Skeletal muscle tissue (tissue), 4 donors: Measurements from ENCODE around the gene GET3. TPM values are rescaled to one million over a fixed set of nuclear protein-coding genes. Genes with fewer than 3 reads are reported as not detected.
A peak's percentile ranks its signal among the peaks of the same experiment; 100 is the strongest.
"Not testable (repeated sequence)": the region's sequence is repeated elsewhere in the genome, so short reads cannot be mapped to it uniquely, and the experiment has no call there.

Experiments
- H3K27ac ChIP-seq: one replicate; pipeline ENCODE4 v1.7.0; 2013; ENCODE audit warnings: mild to moderate bottlenecking, low read depth, low read length, inconsistent platforms
- H3K27me3 ChIP-seq, 3 donors: one replicate each; pipeline ENCODE4 v1.7.0; 2013; ENCODE audit warnings: low read length in 3 of 3; ENCODE audit not compliant: control insufficient read depth in 3 of 3, insufficient read depth in 3 of 3
- H3K36me3 ChIP-seq, 3 donors: one replicate each; pipeline ENCODE4 v1.7.0; 2013; ENCODE audit warnings: low read length in 3 of 3; ENCODE audit not compliant: control insufficient read depth in 3 of 3, insufficient read depth in 3 of 3
- H3K4me1 ChIP-seq, 3 donors: one replicate each; pipeline ENCODE4 v1.7.0; 2013; ENCODE audit warnings: low read length in 3 of 3, mild to moderate bottlenecking in 3 of 3; ENCODE audit not compliant: control insufficient read depth in 3 of 3, insufficient read depth in 3 of 3
- H3K4me3 ChIP-seq, 3 donors: one replicate each; pipeline ENCODE4 v1.7.0; 2013; ENCODE audit warnings: low read length in 3 of 3
- H3K9ac ChIP-seq, 3 donors: one replicate each; pipeline ENCODE4 v1.7.0; 2013; ENCODE audit warnings: low read length in 3 of 3, mild to moderate bottlenecking in 3 of 3, moderate library complexity in 2 of 3, low read depth in 1 of 3
- H3K9me3 ChIP-seq, 3 donors: one replicate each; pipeline ENCODE4 v1.7.0; 2013; ENCODE audit warnings: low read length in 3 of 3; ENCODE audit not compliant: control insufficient read depth in 3 of 3
- total RNA-seq: library from RNA; depleted of rRNA; stranded (reverse); fragments of >200 nt; gene quantifications from one replicate; pipeline ENCODE4 v1.2.3, GENCODE V29; 2014
- donor health status: Osteomylitis.

Gene GET3
- total RNA-seq, 1 donor from 2014 or later, result 53.8 TPM

DNA sequence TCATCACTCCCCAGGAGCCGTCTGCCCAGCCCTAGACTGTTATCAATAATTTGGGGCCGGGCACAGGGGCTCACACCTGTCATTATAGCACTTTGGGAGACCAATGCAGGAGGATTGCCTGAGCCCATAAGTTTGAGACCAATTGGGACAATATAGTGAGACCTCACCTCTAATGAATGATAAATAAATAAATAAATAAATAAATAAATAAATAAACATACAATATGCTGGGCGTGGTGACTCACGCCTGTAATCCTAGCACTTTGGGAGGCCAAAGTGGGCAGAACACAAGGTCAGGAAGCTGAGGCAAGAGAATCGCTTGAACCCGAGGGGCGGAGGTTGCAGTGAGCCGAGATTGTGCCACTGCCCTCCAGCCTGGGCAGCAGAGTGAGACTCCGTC lies 24.0 kb upstream of the GET3 start:
- H3K4me3 ChIP-seq, H3K27me3 ChIP-seq, H3K4me1 ChIP-seq, H3K9me3 ChIP-seq, H3K27ac ChIP-seq, H3K9ac ChIP-seq: not testable (repeated sequence)
- peaks cover 57 to 61% (median 60%) of the 10 kb centered on the region in 3 donors for H3K36me3 ChIP-seq

DNA sequence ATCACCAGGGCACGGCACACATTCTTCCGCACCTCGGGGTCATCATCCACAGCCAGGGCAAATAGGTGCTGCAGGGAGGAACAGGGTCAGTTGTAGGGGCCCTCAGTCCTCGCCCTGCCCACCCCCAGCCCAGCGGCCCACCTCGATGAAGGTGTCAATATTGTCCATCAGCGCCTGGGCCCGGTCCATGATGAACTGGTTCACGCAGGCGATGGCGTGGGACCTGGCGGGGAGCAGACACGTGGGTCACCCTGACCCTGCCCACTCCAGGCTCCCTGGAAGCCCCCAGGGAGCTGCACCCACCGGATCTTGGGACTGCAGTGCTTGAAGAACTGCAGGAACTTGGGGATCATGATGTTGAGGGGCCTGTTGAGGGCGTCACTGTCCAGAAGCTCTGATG lies 22.2 kb upstream of the GET3 start:
- Histone ChIP-seq H3K4me1 (peaks cover 0 to 14% (median 4%) of the 10 kb centered on the region in 3 donors), H3K27me3 (no peaks in the 10 kb centered on the region), H3K4me3 (no peak overlapping the region), H3K36me3 (peaks cover 55 to 61% (median 56%) of the 10 kb centered on the region in 3 donors), H3K9me3 (no peaks in the 10 kb centered on the region), H3K27ac (no peak overlapping the region), H3K9ac (no peak overlapping the region)

DNA sequence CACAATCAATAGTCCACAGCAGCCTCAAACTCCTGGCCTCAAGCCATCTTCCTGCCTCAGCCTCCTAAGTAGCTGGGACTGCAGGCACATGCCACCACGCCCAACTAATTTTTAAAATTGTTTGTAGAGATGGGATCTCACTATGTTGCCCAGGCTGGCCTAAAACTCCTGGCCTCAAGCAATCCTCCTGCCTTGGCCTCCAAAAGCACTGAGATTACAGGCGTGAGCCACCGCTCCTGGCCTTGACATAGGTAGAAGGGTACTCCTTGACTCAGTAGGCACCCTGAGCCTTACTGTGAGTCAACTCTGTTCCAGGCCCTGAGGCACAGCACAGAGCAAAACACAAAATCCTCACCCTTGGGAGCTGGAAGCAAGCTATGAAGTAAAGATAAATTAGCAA lies 21.4 kb upstream of the GET3 start:
- H3K9me3 ChIP-seq, result no peaks in the 10 kb centered on the region
- no peak overlapping the region for H3K4me3 ChIP-seq
- no peak overlapping the region for H3K27ac ChIP-seq
- peaks cover 49 to 56% (median 50%) of the 10 kb centered on the region in 3 donors for H3K36me3 ChIP-seq
- H3K9ac ChIP-seq, result no peak overlapping the region
- no peaks in the 10 kb centered on the region for H3K27me3 ChIP-seq
- peaks cover 8 to 22% (median 12%) of the 10 kb centered on the region in 3 donors for H3K4me1 ChIP-seq

DNA sequence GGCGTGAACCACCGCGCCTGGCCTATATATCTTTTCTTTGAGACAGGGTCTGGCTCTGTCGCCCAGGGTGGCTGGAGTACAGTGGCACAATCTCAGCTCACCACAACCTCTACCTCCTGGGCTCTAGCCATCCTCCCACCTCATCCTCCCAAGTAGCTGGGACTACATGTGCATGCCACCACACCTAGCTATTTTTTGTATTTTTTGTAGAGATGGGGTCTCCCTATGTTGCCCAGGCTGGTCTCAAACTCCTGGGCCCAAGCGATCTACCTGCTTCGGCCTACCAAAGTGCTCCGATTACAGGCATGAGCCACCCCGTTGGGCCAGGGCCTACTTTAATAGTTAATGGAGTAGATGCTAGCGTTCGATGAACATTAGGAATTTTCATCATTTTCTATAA lies 17.0 kb upstream of the GET3 start:
- peak overlapping the region; percentile 89 for H3K27ac ChIP-seq
- H3K4me1 ChIP-seq, result peaks cover 30 to 38% (median 34%) of the 10 kb centered on the region in 3 donors
- H3K27me3 ChIP-seq, result no peaks in the 10 kb centered on the region
- H3K9me3 ChIP-seq, result no peaks in the 10 kb centered on the region
- peak overlapping the region; percentile 70 to 94 (median 80) for H3K9ac ChIP-seq
- peaks cover 19 to 21% (median 20%) of the 10 kb centered on the region in 3 donors for H3K36me3 ChIP-seq
- peak overlapping the region in 2 of 3 donors; percentile 70 to 73 for H3K4me3 ChIP-seq

DNA sequence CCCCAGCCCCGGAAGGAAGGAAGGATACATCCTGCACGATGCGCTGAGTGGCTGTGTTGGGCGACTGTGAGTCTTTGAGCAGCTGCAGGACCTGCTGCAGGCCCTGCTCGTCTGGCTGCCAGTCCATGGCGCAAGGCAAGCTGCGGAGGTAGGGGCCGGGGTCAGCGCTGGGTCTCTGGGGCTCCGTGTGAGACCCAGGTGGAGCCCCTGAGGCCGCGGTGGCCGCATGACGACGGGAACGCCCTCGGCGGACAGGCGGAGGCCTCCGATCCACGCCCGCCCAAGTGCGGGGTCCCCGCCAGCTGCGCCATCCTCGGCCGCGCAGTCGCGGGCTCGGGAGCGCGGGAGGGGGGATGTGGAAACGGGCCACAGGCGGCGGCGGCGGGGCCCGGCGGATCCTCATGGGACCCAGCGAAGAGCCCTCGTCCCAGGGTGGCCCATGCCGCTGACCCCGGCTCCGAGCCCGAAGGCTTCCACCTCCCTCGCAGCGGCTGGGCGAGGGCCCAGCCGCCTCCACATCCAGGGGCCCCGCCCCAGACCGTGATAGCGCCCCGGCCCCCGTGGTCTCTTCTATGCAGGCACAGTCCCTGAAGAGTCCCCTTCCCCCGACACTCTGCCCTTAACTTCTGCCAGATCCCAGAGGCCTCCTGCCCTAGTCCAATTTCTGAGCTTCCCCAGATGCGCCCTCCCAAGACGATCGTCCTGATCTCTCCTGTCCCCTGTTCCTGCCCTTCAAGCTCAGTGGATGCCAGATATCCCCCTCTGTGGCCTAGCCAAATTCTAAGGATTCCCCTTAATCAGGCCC lies 16.2 kb upstream of the GET3 start:
- Histone ChIP-seq H3K4me1 (peaks cover 30 to 38% (median 34%) of the 10 kb centered on the region in 3 donors), H3K4me3 (peak overlapping the region; percentile 73 to 87 (median 85))

DNA sequence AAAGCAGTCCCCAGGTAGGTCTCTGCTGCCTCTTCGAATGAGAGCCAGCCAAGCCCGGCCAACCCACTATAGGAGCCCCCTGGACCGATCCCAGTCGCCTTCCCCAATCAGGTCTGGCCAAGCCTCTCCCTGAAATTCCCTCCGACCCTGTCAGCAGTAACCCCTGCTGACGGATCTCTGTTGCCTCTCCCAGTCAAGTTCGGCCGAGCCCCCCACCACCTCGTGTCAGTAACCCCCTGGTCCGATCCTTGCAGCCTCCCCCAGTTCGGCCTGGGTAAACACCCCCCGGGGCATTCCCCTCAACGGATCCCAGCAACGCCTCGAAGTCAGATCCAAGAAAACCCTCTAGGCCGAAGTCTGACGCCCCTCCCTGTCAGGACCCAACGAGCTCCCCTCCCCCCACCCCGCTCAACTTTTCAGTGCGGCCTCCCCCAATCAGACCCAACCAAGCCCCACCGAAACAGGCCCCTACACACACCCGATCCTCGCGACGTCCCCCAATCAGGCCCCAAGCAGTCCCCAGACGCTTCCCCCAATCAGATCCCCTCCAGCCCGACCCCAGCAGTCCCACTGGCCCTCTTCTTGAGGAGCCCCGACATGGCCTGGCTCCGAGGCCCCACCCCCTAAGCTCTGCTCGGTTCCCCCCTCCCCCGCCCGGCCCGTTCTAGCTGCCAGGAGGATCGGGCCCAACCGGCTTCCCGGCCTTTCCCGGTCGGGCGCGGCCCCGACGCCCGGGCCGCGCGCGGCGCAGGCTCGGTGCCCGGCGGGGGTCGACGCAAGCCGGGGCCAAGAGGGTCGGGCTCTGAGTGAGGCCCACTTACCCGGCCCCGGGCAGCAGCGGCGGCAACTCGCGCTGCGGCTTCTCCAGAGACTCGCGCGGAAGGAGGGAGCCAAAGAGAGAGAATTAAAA lies 15.4 kb upstream of the GET3 start:
- Histone ChIP-seq H3K36me3 (peaks cover 8 to 14% (median 10%) of the 10 kb centered on the region in 3 donors), H3K4me1 (peaks cover 30 to 38% (median 34%) of the 10 kb centered on the region in 3 donors), H3K9me3 (no peaks in the 10 kb centered on the region), H3K27ac (peak overlapping the region; percentile 89), H3K27me3 (no peaks in the 10 kb centered on the region), H3K9ac (peak overlapping the region; percentile 80 to 95 (median 94)), H3K4me3 (peak overlapping the region; percentile 73 to 87 (median 85))

More for the DNA sequence above, 16.2 kb upstream of the GET3 start:
- H3K27me3 ChIP-seq, result no peaks in the 10 kb centered on the region
- H3K27ac ChIP-seq, result peak overlapping the region; percentile 89
- peaks cover 14 to 18% (median 16%) of the 10 kb centered on the region in 3 donors for H3K36me3 ChIP-seq
- peak overlapping the region; percentile 80 to 95 (median 94) for H3K9ac ChIP-seq
- H3K9me3 ChIP-seq, result no peaks in the 10 kb centered on the region

DNA sequence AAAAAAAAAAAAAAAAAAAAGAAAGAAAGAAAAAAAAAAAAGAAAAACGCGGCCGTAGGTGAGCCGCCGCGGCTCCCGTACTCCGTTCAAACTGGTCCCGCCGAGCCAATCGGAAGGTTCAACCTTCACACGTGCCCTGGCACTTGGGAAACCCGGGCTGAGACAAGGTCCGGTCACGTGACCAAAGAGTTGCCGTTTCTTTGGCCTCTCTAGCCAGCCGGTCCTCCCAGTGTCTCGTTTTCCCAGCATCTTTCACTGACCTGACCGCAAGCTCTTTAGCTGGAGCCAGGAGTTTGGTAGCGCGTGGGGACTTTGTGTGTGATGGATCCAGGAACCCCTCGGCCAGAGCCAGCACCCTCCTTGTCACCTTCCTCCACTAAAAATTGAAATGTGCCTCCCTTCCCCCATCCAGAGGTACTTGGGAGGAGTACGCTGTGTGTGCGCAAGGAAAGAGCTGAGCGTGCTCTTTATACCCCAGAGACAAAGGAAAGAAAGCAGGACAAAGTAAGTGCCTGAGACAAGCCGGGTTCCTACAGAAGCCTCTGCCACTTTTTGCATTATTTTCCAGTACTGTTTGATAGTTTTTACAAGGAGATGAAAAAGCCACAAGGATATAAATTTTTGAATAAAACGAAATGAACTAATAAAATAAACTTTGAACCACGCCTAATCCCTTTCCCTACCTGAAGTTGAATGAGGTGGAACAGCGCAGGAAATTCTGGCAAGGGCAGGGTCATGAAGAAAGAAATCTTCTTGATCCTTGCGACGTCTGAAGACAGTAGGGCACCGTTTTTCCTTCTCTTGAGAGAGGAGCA lies 14.5 kb upstream of the GET3 start:
- Histone ChIP-seq H3K36me3 (peaks cover 7 to 10% (median 9%) of the 10 kb centered on the region in 3 donors), H3K9me3 (no peaks in the 10 kb centered on the region), H3K9ac (peak overlapping the region; percentile 75 to 94 (median 80)), H3K27ac (peak overlapping the region; percentile 89), H3K27me3 (no peaks in the 10 kb centered on the region), H3K4me3 (peak overlapping the region; percentile 73 to 92 (median 88)), H3K4me1 (peaks cover 30 to 38% (median 34%) of the 10 kb centered on the region in 3 donors)

DNA sequence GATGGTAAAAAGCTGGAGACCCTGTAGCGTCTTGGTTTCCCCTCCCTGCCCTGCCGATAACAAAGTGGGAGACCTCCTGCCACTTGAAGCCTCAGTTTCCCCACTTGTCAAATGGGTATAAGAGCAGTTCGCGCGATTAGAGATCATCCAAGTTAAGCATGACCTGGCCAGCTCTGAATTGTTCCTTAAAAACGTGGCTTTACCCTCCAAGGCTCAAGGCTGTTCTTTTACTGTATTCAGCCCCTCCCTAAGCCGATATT lies 14.0 kb upstream of the GET3 start:
- Histone ChIP-seq H3K4me3 (peak overlapping the region; percentile 73 to 92 (median 88)), H3K9me3 (no peaks in the 10 kb centered on the region), H3K27me3 (no peaks in the 10 kb centered on the region), H3K4me1 (peaks cover 30 to 38% (median 34%) of the 10 kb centered on the region in 3 donors), H3K27ac (peak overlapping the region; percentile 89), H3K9ac (peak overlapping the region; percentile 75 to 87 (median 80)), H3K36me3 (peaks cover 7 to 9% (median 9%) of the 10 kb centered on the region in 3 donors)

DNA sequence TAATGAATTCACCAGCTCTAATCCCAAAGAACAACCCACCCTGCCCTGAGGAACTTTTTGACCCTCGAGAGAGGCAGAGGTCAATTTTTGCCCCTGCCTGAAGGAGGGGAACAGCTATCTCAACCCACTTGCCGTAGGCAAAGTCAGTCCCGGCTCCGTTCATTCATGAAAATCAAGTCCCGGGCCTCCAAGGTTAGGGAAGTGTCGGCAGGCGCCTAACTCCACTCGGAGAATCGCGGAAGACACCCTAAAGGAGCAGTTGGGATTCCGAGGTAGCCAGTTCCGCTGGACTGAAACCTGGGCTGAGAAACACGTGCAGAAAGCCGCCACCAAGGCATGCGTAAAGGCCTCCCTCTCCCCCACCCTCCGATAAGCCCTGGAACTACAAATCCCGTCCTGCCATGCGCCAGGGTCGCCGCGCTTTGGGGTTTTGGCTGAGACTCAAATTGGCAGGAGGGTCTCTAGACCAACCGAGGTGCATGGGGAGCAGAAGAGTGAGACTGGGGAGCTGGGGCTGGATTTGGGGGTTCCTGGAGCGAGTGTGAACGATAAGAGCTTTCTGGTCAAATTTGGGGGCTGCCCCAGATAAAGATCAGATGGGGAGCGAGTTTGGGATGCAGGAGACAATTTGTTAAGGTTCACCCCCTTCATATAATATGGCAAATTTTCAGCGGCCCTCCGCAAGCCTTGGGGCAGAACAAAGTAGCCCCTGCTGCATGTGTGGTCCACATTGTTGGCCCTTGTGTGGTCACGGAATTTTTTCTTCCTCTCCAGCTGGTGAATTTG lies 13.5 kb upstream of the GET3 start, which contains the start of gene TNPO2:
TNPO2 (minus strand) TSS at position 292 of the 786 bp plus-strand sequence. CDS start 2,955 bp downstream, outside the sequence.
- Histone ChIP-seq H3K9ac (peak within 1 kb of the TSS; percentile 75 to 87 (median 80)), H3K4me1 (peaks cover 30 to 32% (median 32%) of the 10 kb centered on the region in 3 donors), H3K27me3 (no peaks in the 10 kb centered on the region), H3K9me3 (no peaks in the 10 kb centered on the region), H3K27ac (peak within 1 kb of the TSS; percentile 89), H3K4me3 (peak within 1 kb of the TSS; percentile 73 to 92 (median 88)), H3K36me3 (peaks cover 3 to 5% (median 4%) of the 10 kb centered on the region in 3 donors)
